Osteoblast (primary cell): ENCODE results near the gene KLHL29. TPM values are rescaled to one million over a fixed set of nuclear protein-coding genes. Genes with fewer than 3 reads are reported as not detected.

ENCODE experiments used
- DNase-seq: peaks from one replicate; pipeline ENCODE4 v3.0.0; 2011; ENCODE audit warnings: low spot score, mixed read lengths; ENCODE audit not compliant: insufficient read length; ENCODE audit errors: missing footprints
- H2AFZ ChIP-seq: 2 replicates; pipeline ENCODE4 v1.6.0; 2011; ENCODE audit warnings: mild to moderate bottlenecking, low read length
- H3K27ac ChIP-seq: 2 replicates; pipeline ENCODE4 v1.5.1; 2011; ENCODE audit warnings: mild to moderate bottlenecking, low read depth, low read length, moderate library complexity
- H3K27me3 ChIP-seq: 2 replicates; pipeline ENCODE4 v1.6.0; 2012; ENCODE audit warnings: mild to moderate bottlenecking, control low read depth, inconsistent platforms, low read length, moderate library complexity; ENCODE audit not compliant: insufficient read depth
- H3K36me3 ChIP-seq: 2 replicates; pipeline ENCODE4 v1.5.1; 2011; ENCODE audit warnings: mild to moderate bottlenecking, low read length, control low read depth, moderate library complexity; ENCODE audit not compliant: insufficient read depth
- H3K4me1 ChIP-seq: 2 replicates; pipeline ENCODE4 v1.5.1; 2011; ENCODE audit warnings: mild to moderate bottlenecking, low read length, control low read depth, moderate library complexity; ENCODE audit not compliant: insufficient read depth
- H3K4me2 ChIP-seq: 2 replicates; pipeline ENCODE4 v1.6.0; 2011; ENCODE audit warnings: mild to moderate bottlenecking, low read length; ENCODE audit not compliant: insufficient read depth
- H3K4me3 ChIP-seq: fragments of 200-600 bp; sonication (generic); 3 replicates; pipeline ENCODE4 v1.5.1; 2012; ENCODE audit warnings: mild to moderate bottlenecking, low read length, inconsistent platforms; ENCODE audit not compliant: insufficient read depth
- H3K79me2 ChIP-seq: 2 replicates; pipeline ENCODE4 v1.6.0; 2012; ENCODE audit warnings: mild to moderate bottlenecking, low read length, control low read depth, inconsistent platforms; ENCODE audit not compliant: insufficient read depth
- H3K9me3 ChIP-seq: 2 replicates; pipeline ENCODE4 v1.5.1; 2011; ENCODE audit warnings: low read depth, low read length, control low read depth
- H4K20me1 ChIP-seq: 2 replicates; pipeline ENCODE4 v1.6.0; 2012; ENCODE audit warnings: mild to moderate bottlenecking, low read length, control low read depth; ENCODE audit not compliant: insufficient read depth
- total RNA-seq: library from RNA; depleted of rRNA; stranded (reverse); fragments of >200 nt; gene quantifications from 2 replicates; pipeline ENCODE4 v1.2.3, GENCODE V29; 2012
- TF ChIP-seq, protein P1 (sequence below): IDR thresholded peaks from 2 replicates; pipeline ENCODE4 v1.5.1; 2011; ENCODE audit warnings: mild to moderate bottlenecking, low read depth, low read length, moderate library complexity; ENCODE audit errors: extremely low read depth

Gene KLHL29
- total RNA-seq, 1 donor: 3.3 TPM

DNA sequence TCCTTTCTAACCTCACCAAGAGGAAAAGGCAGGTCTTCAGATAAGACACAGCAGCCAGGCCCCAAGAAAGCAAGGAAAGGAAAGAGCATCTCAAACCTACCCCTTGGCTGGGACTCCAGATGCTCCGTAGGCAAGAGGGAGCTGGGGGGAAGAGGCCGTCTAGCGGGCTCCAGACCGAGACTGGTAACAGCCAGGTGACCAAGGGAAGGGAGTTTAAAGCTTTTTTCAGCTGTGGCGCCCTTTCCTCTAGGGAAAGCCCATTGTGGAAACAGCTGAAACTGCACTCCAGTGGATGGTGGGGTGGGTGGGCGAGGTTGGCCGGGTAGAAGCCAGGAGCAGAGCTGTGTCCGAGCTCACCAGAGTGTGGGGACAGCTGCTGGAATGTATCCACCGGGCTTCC is 180.4 kb downstream of the KLHL29 start:
- Histone ChIP-seq H3K4me3 (no peak overlapping the region), H3K79me2 (no peaks in the 10 kb centered on the region), H2AFZ (no peak overlapping the region), H3K9me3 (no peaks in the 10 kb centered on the region), H3K4me1 (peaks cover 15% of the 10 kb centered on the region), H3K27me3 (no peaks in the 10 kb centered on the region), H3K4me2 (no peak overlapping the region), H4K20me1 (peaks cover 9% of the 10 kb centered on the region), H3K27ac (no peak overlapping the region), H3K36me3 (no peaks in the 10 kb centered on the region)
- peak; percentile 52 for DNase-seq
- TF ChIP-seq, protein P1, sequence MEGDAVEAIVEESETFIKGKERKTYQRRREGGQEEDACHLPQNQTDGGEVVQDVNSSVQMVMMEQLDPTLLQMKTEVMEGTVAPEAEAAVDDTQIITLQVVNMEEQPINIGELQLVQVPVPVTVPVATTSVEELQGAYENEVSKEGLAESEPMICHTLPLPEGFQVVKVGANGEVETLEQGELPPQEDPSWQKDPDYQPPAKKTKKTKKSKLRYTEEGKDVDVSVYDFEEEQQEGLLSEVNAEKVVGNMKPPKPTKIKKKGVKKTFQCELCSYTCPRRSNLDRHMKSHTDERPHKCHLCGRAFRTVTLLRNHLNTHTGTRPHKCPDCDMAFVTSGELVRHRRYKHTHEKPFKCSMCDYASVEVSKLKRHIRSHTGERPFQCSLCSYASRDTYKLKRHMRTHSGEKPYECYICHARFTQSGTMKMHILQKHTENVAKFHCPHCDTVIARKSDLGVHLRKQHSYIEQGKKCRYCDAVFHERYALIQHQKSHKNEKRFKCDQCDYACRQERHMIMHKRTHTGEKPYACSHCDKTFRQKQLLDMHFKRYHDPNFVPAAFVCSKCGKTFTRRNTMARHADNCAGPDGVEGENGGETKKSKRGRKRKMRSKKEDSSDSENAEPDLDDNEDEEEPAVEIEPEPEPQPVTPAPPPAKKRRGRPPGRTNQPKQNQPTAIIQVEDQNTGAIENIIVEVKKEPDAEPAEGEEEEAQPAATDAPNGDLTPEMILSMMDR: no peak

DNA sequence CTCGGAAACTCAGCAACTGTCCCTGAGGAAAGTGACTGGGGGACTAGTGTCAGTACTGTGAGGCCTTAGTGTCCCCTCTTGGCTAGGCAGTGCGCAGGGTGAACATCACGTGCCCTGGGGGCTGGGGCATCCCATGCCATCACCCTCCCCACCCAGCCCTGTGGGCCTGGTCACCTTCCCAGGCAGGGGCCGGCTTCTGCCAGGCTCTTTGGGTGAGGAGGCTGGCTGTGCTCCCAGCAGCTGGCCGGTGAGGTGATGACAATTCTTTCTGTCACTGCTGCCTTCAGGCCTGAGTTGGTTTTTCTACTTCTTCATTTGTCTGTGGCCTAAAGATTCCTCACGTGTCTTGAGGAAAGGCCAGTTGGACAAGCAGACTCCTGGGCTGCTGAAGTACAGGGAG is 180.8 kb downstream of the KLHL29 start:
- Histone ChIP-seq H4K20me1 (peaks cover 9% of the 10 kb centered on the region), H3K9me3 (no peaks in the 10 kb centered on the region), H3K36me3 (no peaks in the 10 kb centered on the region), H3K4me1 (peaks cover 15% of the 10 kb centered on the region), H3K27me3 (no peaks in the 10 kb centered on the region), H3K4me3 (no peak overlapping the region), H2AFZ (no peak overlapping the region), H3K4me2 (no peak overlapping the region), H3K27ac (no peak overlapping the region), H3K79me2 (no peaks in the 10 kb centered on the region)
- TF ChIP-seq, protein P1: no peak
- DNase-seq: peak; percentile 46

DNA sequence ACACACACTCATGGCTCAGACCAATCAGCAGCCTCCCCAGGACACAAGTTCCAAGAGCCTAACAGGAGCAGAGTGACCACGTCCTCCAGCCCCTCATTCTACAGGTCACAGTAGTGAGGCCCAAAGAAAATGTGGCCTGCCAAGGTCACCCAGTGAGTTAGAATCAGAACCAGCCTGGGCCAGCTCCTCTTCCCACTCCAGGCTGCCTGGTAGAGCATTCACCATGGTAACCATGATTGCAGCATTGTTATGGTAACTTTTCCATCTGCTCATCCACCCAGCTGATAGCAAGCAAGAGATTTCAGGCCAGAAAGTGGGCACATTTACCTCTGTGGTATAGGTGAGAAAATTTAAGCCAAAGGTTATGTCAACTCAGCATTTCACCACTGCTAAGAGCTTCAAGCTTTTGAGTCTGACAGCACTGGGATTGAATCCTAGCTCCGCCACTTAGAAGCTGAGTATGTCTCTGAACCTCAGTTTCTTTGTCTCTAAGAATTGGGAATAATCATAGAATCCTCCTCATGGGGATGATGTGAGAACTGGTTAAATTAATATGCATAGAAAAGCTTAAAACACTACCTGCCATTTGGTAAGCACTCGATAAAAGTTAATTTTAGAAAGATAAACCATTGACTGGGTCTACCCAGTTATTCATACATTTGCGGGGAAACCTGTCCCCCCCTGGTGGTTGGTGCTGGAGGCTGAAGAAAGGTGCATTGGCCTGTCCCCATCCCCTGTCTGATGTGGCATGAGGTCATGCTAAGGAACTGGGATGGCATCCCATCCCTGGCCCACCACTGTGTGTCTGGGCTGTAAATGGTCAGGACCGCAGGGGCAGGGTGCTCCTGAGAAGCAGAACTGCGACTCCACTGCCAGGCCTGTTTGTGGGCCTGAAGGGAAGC is 181.5 kb downstream of the KLHL29 start:
- H3K27ac ChIP-seq: no peak overlapping the region
- H4K20me1 ChIP-seq: peaks cover 9% of the 10 kb centered on the region
- no peak overlapping the region for H3K4me2 ChIP-seq
- no peaks in the 10 kb centered on the region for H3K27me3 ChIP-seq
- no peak overlapping the region for H3K4me3 ChIP-seq
- H3K4me1 ChIP-seq: peaks cover 15% of the 10 kb centered on the region
- TF ChIP-seq, protein P1: peak; percentile 42
- peak; percentile 91 for DNase-seq
- no peaks in the 10 kb centered on the region for H3K9me3 ChIP-seq
- no peaks in the 10 kb centered on the region for H3K36me3 ChIP-seq
- no peaks in the 10 kb centered on the region for H3K79me2 ChIP-seq
- no peak overlapping the region for H2AFZ ChIP-seq

DNA sequence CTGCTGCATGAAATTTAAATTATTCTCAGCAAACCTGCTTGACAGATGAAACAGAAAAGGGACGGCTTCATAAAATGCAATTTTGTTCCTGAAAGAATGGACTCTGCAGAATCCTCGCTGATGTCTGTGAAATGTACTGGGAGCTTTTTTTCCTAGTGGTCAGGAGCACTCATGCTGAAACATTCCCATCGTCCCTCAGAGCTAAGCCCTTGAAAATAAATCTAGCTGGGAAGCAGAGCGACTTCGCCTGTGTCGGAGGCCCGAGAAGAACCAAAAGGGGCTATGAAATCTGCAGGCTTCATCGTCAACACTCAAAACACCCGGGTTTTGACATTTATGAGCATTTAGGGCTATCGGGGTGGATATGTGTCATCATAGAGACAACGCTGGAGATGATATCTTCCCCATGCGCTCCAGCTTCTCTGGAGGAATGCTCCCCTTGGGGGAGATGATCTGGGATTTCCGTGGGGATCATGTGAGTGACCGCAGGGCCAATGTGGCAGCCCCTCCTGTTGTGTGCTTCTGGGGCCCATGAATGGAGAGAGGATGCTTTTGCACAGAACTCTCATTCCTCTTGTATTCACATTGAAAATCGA is 182.3 kb downstream of the KLHL29 start:
- peak; percentile 31 for DNase-seq
- Histone ChIP-seq H3K27ac (no peak overlapping the region), H2AFZ (no peak overlapping the region), H4K20me1 (peaks cover 9% of the 10 kb centered on the region), H3K4me1 (peaks cover 15% of the 10 kb centered on the region), H3K9me3 (no peaks in the 10 kb centered on the region), H3K79me2 (no peaks in the 10 kb centered on the region), H3K36me3 (no peaks in the 10 kb centered on the region), H3K4me3 (no peak overlapping the region), H3K4me2 (no peak overlapping the region), H3K27me3 (no peaks in the 10 kb centered on the region)
- TF ChIP-seq, protein P1: no peak
